ENCODE data around the gene PLCD3. TPM values are rescaled to one million over a fixed set of nuclear protein-coding genes. Genes with fewer than 3 reads are reported as not detected.

The PLCD3 gene
- total and polyA plus RNA-seq, 9 of the 15 experiments (the other 6 are each of a cell fraction or from before 2014, with no cell fraction given) = 0.20 to 22.6 (median 7.5) TPM

DNA sequence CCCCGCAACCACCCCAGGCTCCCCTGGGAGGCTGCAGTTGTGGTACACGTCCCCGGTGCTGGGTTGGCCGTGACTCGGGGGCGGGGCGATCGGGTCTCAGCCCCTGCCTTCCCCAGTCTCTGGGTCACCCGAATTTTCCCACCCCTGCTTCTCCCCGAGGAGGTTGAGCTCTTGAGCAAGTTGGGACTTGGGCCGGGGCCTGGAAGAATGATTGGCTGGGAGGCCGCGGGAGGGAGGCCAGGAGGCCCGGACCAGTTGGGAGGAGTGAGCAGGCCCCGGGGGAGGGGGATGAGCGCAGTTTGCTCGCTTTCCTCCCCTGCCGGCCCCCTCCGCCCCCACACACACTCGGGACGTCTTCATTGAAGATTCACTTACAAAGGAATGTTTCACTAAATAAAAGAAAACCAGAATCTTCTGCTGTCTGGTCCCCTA is 11.5 kb upstream of the PLCD3 start (continued):
- TF ChIP-seq, protein P1, sequence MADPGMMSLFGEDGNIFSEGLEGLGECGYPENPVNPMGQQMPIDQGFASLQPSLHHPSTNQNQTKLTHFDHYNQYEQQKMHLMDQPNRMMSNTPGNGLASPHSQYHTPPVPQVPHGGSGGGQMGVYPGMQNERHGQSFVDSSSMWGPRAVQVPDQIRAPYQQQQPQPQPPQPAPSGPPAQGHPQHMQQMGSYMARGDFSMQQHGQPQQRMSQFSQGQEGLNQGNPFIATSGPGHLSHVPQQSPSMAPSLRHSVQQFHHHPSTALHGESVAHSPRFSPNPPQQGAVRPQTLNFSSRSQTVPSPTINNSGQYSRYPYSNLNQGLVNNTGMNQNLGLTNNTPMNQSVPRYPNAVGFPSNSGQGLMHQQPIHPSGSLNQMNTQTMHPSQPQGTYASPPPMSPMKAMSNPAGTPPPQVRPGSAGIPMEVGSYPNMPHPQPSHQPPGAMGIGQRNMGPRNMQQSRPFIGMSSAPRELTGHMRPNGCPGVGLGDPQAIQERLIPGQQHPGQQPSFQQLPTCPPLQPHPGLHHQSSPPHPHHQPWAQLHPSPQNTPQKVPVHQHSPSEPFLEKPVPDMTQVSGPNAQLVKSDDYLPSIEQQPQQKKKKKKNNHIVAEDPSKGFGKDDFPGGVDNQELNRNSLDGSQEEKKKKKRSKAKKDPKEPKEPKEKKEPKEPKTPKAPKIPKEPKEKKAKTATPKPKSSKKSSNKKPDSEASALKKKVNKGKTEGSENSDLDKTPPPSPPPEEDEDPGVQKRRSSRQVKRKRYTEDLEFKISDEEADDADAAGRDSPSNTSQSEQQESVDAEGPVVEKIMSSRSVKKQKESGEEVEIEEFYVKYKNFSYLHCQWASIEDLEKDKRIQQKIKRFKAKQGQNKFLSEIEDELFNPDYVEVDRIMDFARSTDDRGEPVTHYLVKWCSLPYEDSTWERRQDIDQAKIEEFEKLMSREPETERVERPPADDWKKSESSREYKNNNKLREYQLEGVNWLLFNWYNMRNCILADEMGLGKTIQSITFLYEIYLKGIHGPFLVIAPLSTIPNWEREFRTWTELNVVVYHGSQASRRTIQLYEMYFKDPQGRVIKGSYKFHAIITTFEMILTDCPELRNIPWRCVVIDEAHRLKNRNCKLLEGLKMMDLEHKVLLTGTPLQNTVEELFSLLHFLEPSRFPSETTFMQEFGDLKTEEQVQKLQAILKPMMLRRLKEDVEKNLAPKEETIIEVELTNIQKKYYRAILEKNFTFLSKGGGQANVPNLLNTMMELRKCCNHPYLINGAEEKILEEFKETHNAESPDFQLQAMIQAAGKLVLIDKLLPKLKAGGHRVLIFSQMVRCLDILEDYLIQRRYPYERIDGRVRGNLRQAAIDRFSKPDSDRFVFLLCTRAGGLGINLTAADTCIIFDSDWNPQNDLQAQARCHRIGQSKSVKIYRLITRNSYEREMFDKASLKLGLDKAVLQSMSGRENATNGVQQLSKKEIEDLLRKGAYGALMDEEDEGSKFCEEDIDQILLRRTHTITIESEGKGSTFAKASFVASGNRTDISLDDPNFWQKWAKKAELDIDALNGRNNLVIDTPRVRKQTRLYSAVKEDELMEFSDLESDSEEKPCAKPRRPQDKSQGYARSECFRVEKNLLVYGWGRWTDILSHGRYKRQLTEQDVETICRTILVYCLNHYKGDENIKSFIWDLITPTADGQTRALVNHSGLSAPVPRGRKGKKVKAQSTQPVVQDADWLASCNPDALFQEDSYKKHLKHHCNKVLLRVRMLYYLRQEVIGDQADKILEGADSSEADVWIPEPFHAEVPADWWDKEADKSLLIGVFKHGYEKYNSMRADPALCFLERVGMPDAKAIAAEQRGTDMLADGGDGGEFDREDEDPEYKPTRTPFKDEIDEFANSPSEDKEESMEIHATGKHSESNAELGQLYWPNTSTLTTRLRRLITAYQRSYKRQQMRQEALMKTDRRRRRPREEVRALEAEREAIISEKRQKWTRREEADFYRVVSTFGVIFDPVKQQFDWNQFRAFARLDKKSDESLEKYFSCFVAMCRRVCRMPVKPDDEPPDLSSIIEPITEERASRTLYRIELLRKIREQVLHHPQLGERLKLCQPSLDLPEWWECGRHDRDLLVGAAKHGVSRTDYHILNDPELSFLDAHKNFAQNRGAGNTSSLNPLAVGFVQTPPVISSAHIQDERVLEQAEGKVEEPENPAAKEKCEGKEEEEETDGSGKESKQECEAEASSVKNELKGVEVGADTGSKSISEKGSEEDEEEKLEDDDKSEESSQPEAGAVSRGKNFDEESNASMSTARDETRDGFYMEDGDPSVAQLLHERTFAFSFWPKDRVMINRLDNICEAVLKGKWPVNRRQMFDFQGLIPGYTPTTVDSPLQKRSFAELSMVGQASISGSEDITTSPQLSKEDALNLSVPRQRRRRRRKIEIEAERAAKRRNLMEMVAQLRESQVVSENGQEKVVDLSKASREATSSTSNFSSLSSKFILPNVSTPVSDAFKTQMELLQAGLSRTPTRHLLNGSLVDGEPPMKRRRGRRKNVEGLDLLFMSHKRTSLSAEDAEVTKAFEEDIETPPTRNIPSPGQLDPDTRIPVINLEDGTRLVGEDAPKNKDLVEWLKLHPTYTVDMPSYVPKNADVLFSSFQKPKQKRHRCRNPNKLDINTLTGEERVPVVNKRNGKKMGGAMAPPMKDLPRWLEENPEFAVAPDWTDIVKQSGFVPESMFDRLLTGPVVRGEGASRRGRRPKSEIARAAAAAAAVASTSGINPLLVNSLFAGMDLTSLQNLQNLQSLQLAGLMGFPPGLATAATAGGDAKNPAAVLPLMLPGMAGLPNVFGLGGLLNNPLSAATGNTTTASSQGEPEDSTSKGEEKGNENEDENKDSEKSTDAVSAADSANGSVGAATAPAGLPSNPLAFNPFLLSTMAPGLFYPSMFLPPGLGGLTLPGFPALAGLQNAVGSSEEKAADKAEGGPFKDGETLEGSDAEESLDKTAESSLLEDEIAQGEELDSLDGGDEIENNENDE (IDR thresholded peaks at IDR 0.05; ENCODE audit: low read depth, low read length) = no peak
- TF ChIP-seq, protein P2, sequence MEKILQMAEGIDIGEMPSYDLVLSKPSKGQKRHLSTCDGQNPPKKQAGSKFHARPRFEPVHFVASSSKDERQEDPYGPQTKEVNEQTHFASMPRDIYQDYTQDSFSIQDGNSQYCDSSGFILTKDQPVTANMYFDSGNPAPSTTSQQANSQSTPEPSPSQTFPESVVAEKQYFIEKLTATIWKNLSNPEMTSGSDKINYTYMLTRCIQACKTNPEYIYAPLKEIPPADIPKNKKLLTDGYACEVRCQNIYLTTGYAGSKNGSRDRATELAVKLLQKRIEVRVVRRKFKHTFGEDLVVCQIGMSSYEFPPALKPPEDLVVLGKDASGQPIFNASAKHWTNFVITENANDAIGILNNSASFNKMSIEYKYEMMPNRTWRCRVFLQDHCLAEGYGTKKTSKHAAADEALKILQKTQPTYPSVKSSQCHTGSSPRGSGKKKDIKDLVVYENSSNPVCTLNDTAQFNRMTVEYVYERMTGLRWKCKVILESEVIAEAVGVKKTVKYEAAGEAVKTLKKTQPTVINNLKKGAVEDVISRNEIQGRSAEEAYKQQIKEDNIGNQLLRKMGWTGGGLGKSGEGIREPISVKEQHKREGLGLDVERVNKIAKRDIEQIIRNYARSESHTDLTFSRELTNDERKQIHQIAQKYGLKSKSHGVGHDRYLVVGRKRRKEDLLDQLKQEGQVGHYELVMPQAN (IDR thresholded peaks at IDR 0.05; ENCODE audit: borderline replicate concordance) = no peak
- TF ChIP-seq TSC22D4 (tag; IDR thresholded peaks at IDR 0.05) = no peak
- TF ChIP-seq, protein P3, sequence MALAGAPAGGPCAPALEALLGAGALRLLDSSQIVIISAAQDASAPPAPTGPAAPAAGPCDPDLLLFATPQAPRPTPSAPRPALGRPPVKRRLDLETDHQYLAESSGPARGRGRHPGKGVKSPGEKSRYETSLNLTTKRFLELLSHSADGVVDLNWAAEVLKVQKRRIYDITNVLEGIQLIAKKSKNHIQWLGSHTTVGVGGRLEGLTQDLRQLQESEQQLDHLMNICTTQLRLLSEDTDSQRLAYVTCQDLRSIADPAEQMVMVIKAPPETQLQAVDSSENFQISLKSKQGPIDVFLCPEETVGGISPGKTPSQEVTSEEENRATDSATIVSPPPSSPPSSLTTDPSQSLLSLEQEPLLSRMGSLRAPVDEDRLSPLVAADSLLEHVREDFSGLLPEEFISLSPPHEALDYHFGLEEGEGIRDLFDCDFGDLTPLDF (CRISPR knock-in tag; IDR thresholded peaks at IDR 0.05) = no peak
- no peak for TF ChIP-seq CBX8 (IDR thresholded peaks at IDR 0.05; ENCODE audit: borderline replicate concordance, extremely low read depth, low read depth, low read length, poor library complexity, severe bottlenecking)

Data from K562 (cell line).